Measurements from ENCODE around the gene SYNGAP1.
"Not testable (repeated sequence)": the region's sequence is repeated elsewhere in the genome, so short reads cannot be mapped to it uniquely, and the experiment has no call there.

GRCh38 chr6:33482620-33483019, 62.8 kb downstream of the SYNGAP1 start:
- not testable (repeated sequence) for TF ChIP-seq CTCF, POLR2A (IDR thresholded peaks at IDR 0.05)

Data from breast epithelium (tissue), 3 donors.